Renal pelvis (tissue), 4 donors: Measurements from ENCODE around the gene YDJC. TPM values are rescaled to one million over a fixed set of nuclear protein-coding genes. Genes with fewer than 3 reads are reported as not detected.
"Not testable (repeated sequence)": the region's sequence is repeated elsewhere in the genome, so short reads cannot be mapped to it uniquely, and the experiment has no call there.

Source experiments
- DNase-seq: peaks from one replicate; pipeline ENCODE4 v3.0.0-alpha.2; 2013
- polyA plus RNA-seq, 3 donors: library from polyadenylated mRNA; unstranded; fragments of 120-200 nt; gene quantifications; one replicate each; pipeline ENCODE4 v1.2.1, GENCODE V29; 2013; ENCODE audit not compliant: insufficient read length in 3 of 3

The YDJC gene
- polyA plus RNA-seq, 3 donors = 15.1 to 18.9 (median 18.6) TPM

- no peak for DNase-seq
Measured at GRCh38 chr22:21587803-21588611, 41.8 kb downstream of the YDJC start.

GRCh38 chr22:21585389-21585788 is 44.4 kb downstream of the YDJC start:
- no peak for DNase-seq

- DNase-seq = no peak
Measured at GRCh38 chr22:21582801-21583740, 46.8 kb downstream of the YDJC start.

GRCh38 chr22:21581009-21581713 is 48.7 kb downstream of the YDJC start:
- DNase-seq = not testable (repeated sequence)

GRCh38 chr22:21580623-21581007 is 49.2 kb downstream of the YDJC start:
- not testable (repeated sequence) for DNase-seq

GRCh38 chr22:21579474-21579851 is 50.4 kb downstream of the YDJC start:
- DNase-seq = no peak

Other genes with a start within 250 kb of the YDJC start
- gene RIMBP3B, start 246.3 kb downstream of the YDJC start, polyA plus RNA-seq = under 1 TPM in 1 of 3 donors, not detected in 2; 0.07 TPM
- 10 to 100 TPM in 2 of 3 donors, 1 to 10 TPM in 1; 9.7 to 13.2 (median 11.4) TPM for gene HIC2, start 212.7 kb downstream of the YDJC start, polyA plus RNA-seq
- 1 to 10 TPM; 1.8 to 2.3 (median 2.0) TPM for gene TMEM191C, start 162.6 kb downstream of the YDJC start, polyA plus RNA-seq
- gene RIMBP3C, start 78.6 kb downstream of the YDJC start, polyA plus RNA-seq = under 1 TPM; 0.36 to 0.47 (median 0.37) TPM
- gene UBE2L3, start 62.3 kb downstream of the YDJC start, polyA plus RNA-seq = 10 to 100 TPM; 52.3 to 60.0 (median 56.5) TPM
- gene CCDC116, start 2.7 kb upstream of the YDJC start, polyA plus RNA-seq = 1 to 10 TPM in 1 of 3 donors, under 1 TPM in 2; 0.41 to 1.2 (median 0.70) TPM
- 10 to 100 TPM; 20.9 to 27.5 (median 22.3) TPM for gene SDF2L1, start 12.3 kb upstream of the YDJC start, polyA plus RNA-seq
- gene PPIL2, start 36.0 kb upstream of the YDJC start, polyA plus RNA-seq = 10 to 100 TPM; 40.6 to 50.5 (median 42.9) TPM
- 10 to 100 TPM; 13.9 to 17.0 (median 16.3) TPM for gene YPEL1, start 105.8 kb upstream of the YDJC start, polyA plus RNA-seq
- gene MAPK1, start 237.6 kb upstream of the YDJC start, polyA plus RNA-seq = 100 to 1,000 TPM; 126 to 135 (median 134) TPM